C4-2B (cell line): ENCODE data around the gene WNT3.

ENCODE experiments used
- H3K27ac ChIP-seq: fragments of 450-650 bp; 2 replicates; pipeline ENCODE4 v1.5.1; 2017
- CTCF ChIP-seq: fragments of 450-650 bp; conservative IDR thresholded peaks from 2 replicates; pipeline ENCODE4 v1.5.1; 2017; ENCODE audit warnings: mild to moderate bottlenecking
- ZFX ChIP-seq: fragments of 450-650 bp; IDR thresholded peaks from 2 replicates; pipeline ENCODE4 v1.6.1; 2017

WNT3 gene

GRCh38 chr17:46726206-46726605, 92.3 kb downstream of the WNT3 start:
- no peak for TF ChIP-seq CTCF
- no peak for TF ChIP-seq ZFX
- no peak overlapping the region for H3K27ac ChIP-seq

GRCh38 chr17:46722662-46723285, 95.7 kb downstream of the WNT3 start:
- H3K27ac ChIP-seq, result no peak overlapping the region
- no peak for TF ChIP-seq CTCF
- TF ChIP-seq ZFX, result no peak

- H3K27ac ChIP-seq, result peak overlapping the region; percentile 54
- TF ChIP-seq ZFX (no peak), CTCF (no peak)
These were observed 98.1 kb downstream of the WNT3 start for GRCh38 chr17:46720408-46720807.

- TF ChIP-seq CTCF, result no peak
- TF ChIP-seq ZFX, result no peak
These were observed 98.6 kb downstream of the WNT3 start for GRCh38 chr17:46719891-46720290.

GRCh38 chr17:46717999-46718398, 100.5 kb downstream of the WNT3 start:
- TF ChIP-seq ZFX (no peak), CTCF (no peak)
- no peak overlapping the region for H3K27ac ChIP-seq

More at GRCh38 chr17:46719891-46720290, 98.6 kb downstream of the WNT3 start:
- no peak overlapping the region for H3K27ac ChIP-seq
